Common myeloid progenitor, CD34-positive (primary cell): ENCODE results near the gene NELL1.

Experiments
- CTCF ChIA-PET: fragments of 350-600 bp; sonication (Branson Sonifier 250); formaldehyde crosslinking; loops from one replicate; lab custom pipeline; 2021; ENCODE audit warnings: antibody characterized with exemption; lab: Charles Lee
- POLR2A ChIA-PET: fragments of 350-600 bp; sonication (Branson Sonifier 250); formaldehyde crosslinking; loops from one replicate; lab custom pipeline; 2021; ENCODE audit warnings: antibody characterized with exemption; lab: Charles Lee
- DNase-seq, 3 donors: peaks; one replicate each; pipeline versions ENCODE4 v3.0.0 to v3.0.0-alpha.2; 2013
- H3K27ac ChIP-seq, 2 experiments: 1 replicate in 1 of 2; 2 replicates in 1 of 2; pipeline ENCODE4 v1.7.0; 2013; ENCODE audit warnings: inconsistent platforms in 2 of 2, low read length in 2 of 2, mild to moderate bottlenecking in 2 of 2, low read depth in 1 of 2, moderate library complexity in 1 of 2; ENCODE audit not compliant: severe bottlenecking in 2 of 2, insufficient read depth in 1 of 2, poor library complexity in 1 of 2
- H3K27me3 ChIP-seq, 5 experiments: replicated peaks in 2 of 5; 1 replicate in 3 of 5; 2 replicates in 2 of 5; pipeline versions ENCODE4 v1.6.1 to v1.7.0; 2013; ENCODE audit warnings: low read length in 4 of 5, mild to moderate bottlenecking in 2 of 5, moderate library complexity in 2 of 5, inconsistent platforms in 1 of 5; ENCODE audit not compliant: insufficient read depth in 5 of 5, control insufficient read depth in 4 of 5
- H3K36me3 ChIP-seq, 4 experiments: 1 replicate in 2 of 4; 2 replicates in 2 of 4; pipeline versions ENCODE4 v1.6.1 to v1.7.0; 2013; ENCODE audit warnings: low read length in 3 of 4, control low read depth in 1 of 4, mild to moderate bottlenecking in 1 of 4; ENCODE audit not compliant: control insufficient read depth in 4 of 4, insufficient read depth in 4 of 4
- H3K4me1 ChIP-seq, 4 experiments: 1 replicate in 3 of 4; 2 replicates in 1 of 4; pipeline versions ENCODE4 v1.6.1 to v1.7.1; 2013; ENCODE audit warnings: low read length in 3 of 4, mild to moderate bottlenecking in 3 of 4, control low read depth in 1 of 4, inconsistent platforms in 1 of 4, moderate library complexity in 1 of 4; ENCODE audit not compliant: control insufficient read depth in 4 of 4, insufficient read depth in 4 of 4; ENCODE audit errors: control extremely low read depth in 1 of 4
- H3K4me3 ChIP-seq, 7 experiments: 1 replicate in 4 of 7; 2 replicates in 3 of 7; pipeline versions ENCODE4 v1.5.1 to v1.7.0; 2013; ENCODE audit warnings: mild to moderate bottlenecking in 7 of 7, low read length in 6 of 7, moderate library complexity in 6 of 7, inconsistent platforms in 2 of 7, low read depth in 2 of 7, control low read depth in 1 of 7; ENCODE audit not compliant: insufficient read depth in 4 of 7, control insufficient read depth in 1 of 7; ENCODE audit errors: extremely low read depth in 1 of 7
- H3K9me3 ChIP-seq, 5 experiments: 1 replicate in 4 of 5; 2 replicates in 1 of 5; pipeline versions ENCODE4 v1.6.1 to v1.7.1; 2013; ENCODE audit warnings: low read length in 4 of 5, mild to moderate bottlenecking in 2 of 5, inconsistent platforms in 1 of 5, low read depth in 1 of 5, moderate library complexity in 1 of 5; ENCODE audit not compliant: control insufficient read depth in 4 of 5, insufficient read depth in 2 of 5; ENCODE audit errors: control extremely low read depth in 1 of 5
- WGBS: methylation state at CpG from one replicate; pipeline ENCODE4 v1.1.5; 2013; ENCODE audit not compliant: insufficient coverage; 5-methylcytosine and 5-hydroxymethylcytosine counted together

Gene NELL1

DNA sequence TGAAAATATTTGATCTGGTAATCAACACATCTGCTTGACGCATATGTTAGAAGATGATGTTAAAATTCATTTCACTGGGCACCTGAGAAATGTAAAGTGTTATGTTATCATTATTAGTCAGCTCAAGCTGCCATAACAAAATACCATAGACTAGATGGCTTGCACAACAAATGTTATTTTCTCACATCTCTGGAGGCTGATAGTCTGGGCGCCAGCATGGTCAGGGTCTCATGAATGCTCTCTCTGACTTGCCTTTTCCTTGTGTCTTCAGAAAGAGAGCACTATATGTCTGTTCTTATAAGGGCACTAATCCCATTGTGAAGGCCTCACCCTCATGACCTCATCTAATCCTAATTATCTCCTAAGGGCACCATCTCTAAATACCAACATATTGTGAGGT is 435.3 kb downstream of the NELL1 start:
- ChIA-PET CTCF (no interaction called here), POLR2A (no interaction called here)
- Histone ChIP-seq H3K27ac (no peak overlapping the region), H3K4me1 (no peaks in the 10 kb centered on the region), H3K36me3 (no peaks in the 10 kb centered on the region), H3K9me3 (peaks cover 0 to 3% (median 0%) of the 10 kb centered on the region in 5 experiments), H3K27me3 (no peaks in the 10 kb centered on the region), H3K4me3 (no peak overlapping the region)
- no peak for DNase-seq
- WGBS, result 100% methylated on average over 1 of the region's 2 CpGs

DNA sequence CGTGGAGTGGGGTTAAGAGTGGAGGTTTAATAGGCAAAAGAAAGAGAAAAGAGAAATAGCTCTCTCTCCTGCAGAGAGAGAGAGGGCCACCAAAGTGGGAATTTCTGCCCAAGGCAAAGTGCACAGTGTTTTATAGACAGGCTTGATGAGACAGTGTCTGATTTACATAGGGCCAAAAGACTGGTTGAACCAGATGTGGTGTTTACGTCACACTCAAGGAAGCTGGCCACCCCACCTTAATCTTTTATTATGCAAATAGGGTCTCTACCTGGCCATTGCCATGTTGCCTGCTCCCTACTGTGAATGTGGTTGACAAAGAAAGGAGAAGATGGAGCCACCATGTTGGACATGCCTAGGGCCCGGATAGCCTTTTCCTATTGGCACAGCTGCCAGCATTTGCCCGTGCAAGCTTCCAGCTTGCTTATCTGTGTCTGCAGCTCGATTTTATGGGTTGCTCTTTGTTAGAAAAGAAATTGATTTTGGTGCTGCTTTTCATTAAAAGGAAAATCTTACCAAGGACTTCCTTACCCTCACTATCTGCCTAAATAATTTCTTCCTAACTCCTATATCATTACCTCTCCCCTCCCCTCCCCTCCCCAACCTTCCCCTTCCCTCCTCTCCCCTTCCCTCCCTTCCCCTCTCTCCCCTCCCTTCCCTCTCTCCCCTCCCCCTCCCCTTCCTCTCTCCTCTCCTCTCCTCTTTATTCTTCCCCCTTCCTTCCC is 436.0 kb downstream of the NELL1 start:
- ChIA-PET POLR2A (no interaction called here), CTCF (no interaction called here)
- no peaks in the 10 kb centered on the region for H3K27me3 ChIP-seq
- H3K9me3 ChIP-seq, result peaks cover 0 to 3% (median 0%) of the 10 kb centered on the region in 5 experiments
- no peak overlapping the region for H3K4me3 ChIP-seq
- H3K4me1 ChIP-seq, result no peaks in the 10 kb centered on the region
- H3K36me3 ChIP-seq, result no peaks in the 10 kb centered on the region
- H3K27ac ChIP-seq, result no peak overlapping the region
- DNase-seq, result no peak
- 92% methylated on average over 2 of the region's 5 CpGs for WGBS

DNA sequence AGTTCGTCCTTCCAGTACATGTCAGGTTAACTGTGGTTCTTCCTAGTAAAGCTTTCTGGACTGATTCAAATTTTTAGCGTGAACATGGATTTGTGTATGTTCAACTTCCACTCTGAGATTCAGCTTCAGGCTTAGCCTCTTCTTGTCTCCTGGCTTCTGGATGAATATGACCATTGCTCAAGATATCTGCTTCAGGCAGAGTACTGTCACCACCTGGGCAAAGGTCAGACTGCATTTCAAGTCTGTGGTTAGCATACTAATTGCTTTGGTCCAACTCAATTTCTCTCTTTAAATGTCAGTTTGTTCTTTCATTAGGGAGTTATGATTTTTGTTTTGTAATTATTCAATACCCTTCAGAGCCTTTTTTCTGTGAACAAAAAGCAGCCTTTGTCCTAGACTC is 440.0 kb downstream of the NELL1 start:
- no peaks in the 10 kb centered on the region for H3K9me3 ChIP-seq
- no peak overlapping the region for H3K27ac ChIP-seq
- POLR2A ChIA-PET, result no interaction called here

DNA sequence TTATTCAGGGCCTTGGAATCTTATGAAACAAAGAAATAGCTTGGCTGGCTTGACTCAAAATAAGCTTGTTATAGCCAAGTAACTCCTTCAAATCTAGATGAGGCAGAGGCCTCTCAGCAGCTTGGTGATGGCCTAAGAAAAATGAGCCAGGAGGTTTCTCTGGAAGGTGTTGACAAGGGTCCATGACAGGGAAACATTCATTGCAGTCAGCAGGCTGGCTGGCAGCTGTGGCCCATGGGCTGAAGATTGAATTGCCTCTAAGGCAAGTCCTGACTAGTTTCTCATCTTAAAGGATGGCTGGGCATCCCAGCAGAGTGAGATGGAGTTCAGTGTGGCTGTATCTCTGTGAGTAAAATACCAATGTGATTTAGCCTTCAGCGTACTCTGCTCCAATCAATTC is 441.0 kb downstream of the NELL1 start:
- CTCF ChIA-PET, result no interaction called here
- Histone ChIP-seq H3K27me3 (no peaks in the 10 kb centered on the region), H3K4me1 (no peaks in the 10 kb centered on the region), H3K9me3 (no peaks in the 10 kb centered on the region), H3K4me3 (no peak overlapping the region), H3K36me3 (no peaks in the 10 kb centered on the region), H3K27ac (no peak overlapping the region)
- no CpG with 5 or more reads among the region's 1 CpG for WGBS
- DNase-seq, result no peak
- POLR2A ChIA-PET, result no interaction called here

More for the DNA sequence above, 440.0 kb downstream of the NELL1 start:
- 100% methylated on average over 2 of the region's 2 CpGs for WGBS
- no peak for DNase-seq
- no peak overlapping the region for H3K4me3 ChIP-seq
- no peaks in the 10 kb centered on the region for H3K36me3 ChIP-seq
- H3K27me3 ChIP-seq, result no peaks in the 10 kb centered on the region
- H3K4me1 ChIP-seq, result no peaks in the 10 kb centered on the region
- CTCF ChIA-PET, result no interaction called here

DNA sequence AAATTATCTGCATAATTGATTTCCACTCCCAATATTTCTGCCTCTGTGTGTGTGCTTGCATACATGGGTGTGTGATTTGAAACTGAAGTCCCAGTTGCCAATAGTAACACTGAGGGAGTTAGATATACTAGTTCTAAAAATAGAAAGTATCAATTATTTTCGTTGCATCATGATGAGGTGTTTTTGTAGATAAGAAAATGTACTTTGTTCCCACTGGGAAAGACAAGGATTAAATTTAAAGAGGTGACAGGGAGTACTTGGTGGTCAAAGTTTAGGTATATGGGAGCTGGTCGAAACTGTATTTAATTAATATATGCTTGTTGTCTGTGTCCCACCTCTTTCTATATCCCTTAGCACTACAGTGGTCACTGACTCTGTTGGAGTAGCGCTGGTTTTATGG is 444.5 kb downstream of the NELL1 start:
- Histone ChIP-seq H3K4me3 (no peak overlapping the region), H3K9me3 (no peaks in the 10 kb centered on the region), H3K27ac (no peak overlapping the region), H3K4me1 (no peaks in the 10 kb centered on the region), H3K36me3 (no peaks in the 10 kb centered on the region), H3K27me3 (no peaks in the 10 kb centered on the region)
- no peak for DNase-seq
- ChIA-PET POLR2A (no interaction called here), CTCF (no interaction called here)
- 100% methylated on average over 1 of the region's 3 CpGs for WGBS

DNA sequence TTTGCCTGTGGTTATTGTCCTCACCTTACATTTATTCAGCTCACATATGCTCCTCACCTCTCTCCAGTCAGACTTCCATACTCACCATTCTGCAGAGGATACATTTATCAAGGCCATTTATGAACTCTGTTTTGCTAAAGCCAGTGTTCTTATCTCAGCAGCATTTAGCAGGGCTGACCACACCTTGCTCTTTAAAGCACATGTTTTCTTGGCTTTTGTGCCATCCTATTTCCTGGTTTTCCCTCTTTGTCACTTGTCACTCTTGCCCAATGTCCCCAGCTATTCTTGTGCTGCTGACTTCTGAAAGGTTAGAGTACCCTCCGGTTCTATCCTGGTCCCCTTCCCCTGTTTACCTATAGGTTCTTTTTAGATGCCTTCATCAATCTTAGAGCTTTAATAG is 446.6 kb downstream of the NELL1 start:
- ChIA-PET CTCF (no interaction called here), POLR2A (no interaction called here)
- whole genome bisulfite sequencing, result no CpG with 5 or more reads among the region's 1 CpG

DNA sequence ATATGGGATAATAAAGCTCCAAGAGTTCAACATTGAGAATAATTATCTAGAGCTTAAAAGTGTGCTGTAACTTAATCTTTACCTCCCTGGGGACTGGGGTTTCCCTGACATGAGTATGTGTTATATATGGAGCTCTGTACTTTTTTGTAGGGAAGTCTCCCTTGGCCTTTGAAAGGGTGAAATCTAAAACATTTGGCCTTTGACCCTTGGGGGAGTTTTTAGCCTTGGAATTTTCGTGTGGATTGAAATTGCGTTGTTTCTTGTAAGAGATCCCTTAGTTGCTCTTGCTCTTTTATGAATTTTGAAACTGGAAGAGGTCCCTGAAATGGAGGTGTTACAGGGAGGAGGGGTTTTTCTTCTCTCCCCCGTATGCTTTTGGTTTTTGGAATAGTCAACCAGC is 450.0 kb downstream of the NELL1 start:
- H3K27ac ChIP-seq, result no peak overlapping the region
- 100% methylated on average over 1 of the region's 3 CpGs for WGBS
- no peaks in the 10 kb centered on the region for H3K4me1 ChIP-seq
- DNase-seq, result no peak
- CTCF ChIA-PET, result no interaction called here
- H3K27me3 ChIP-seq, result no peaks in the 10 kb centered on the region
- H3K36me3 ChIP-seq, result no peaks in the 10 kb centered on the region
- H3K9me3 ChIP-seq, result no peaks in the 10 kb centered on the region
- POLR2A ChIA-PET, result no interaction called here
- H3K4me3 ChIP-seq, result no peak overlapping the region

More for the DNA sequence above, 446.6 kb downstream of the NELL1 start:
- no peaks in the 10 kb centered on the region for H3K4me1 ChIP-seq
- DNase-seq, result no peak
- no peaks in the 10 kb centered on the region for H3K27me3 ChIP-seq
- H3K4me3 ChIP-seq, result no peak overlapping the region
- no peaks in the 10 kb centered on the region for H3K36me3 ChIP-seq
- no peak overlapping the region for H3K27ac ChIP-seq
- H3K9me3 ChIP-seq, result no peaks in the 10 kb centered on the region
